Measurements from ENCODE around the gene EIPR1. TPM values are rescaled to one million over a fixed set of nuclear protein-coding genes. Genes with fewer than 3 reads are reported as not detected.

The EIPR1 gene
- total RNA-seq, 1 experiment from 2014 or later, result 33.7 TPM

GRCh38 chr2:3248754-3249475 is 128.7 kb downstream of the EIPR1 start:
- no peak for DNase-seq (ENCODE audit: low spot score)

GRCh38 chr2:3246928-3247714 is 130.5 kb downstream of the EIPR1 start:
- no peak for DNase-seq (ENCODE audit: low spot score)

DNA sequence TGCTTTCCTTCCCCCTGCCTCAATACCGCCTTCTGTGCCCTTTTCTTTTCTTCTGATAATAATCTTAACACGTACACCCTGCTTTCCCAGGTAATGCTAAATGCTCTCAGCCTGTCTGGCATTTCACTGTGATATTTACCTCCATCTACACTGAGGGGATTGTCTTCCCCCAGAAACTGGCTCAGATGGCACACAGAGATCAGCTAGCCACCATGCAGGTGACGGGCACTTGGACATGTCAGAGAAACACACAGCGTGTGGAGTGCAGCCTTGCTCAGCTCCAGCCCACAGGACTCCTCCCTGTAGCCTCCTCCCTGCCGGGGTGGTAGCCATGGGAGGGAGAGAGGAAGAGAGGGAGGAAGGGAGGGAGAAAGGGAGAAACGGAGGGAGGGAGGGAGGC is 131.2 kb downstream of the EIPR1 start:
- DNase-seq (ENCODE audit: low spot score), result no peak

DNA sequence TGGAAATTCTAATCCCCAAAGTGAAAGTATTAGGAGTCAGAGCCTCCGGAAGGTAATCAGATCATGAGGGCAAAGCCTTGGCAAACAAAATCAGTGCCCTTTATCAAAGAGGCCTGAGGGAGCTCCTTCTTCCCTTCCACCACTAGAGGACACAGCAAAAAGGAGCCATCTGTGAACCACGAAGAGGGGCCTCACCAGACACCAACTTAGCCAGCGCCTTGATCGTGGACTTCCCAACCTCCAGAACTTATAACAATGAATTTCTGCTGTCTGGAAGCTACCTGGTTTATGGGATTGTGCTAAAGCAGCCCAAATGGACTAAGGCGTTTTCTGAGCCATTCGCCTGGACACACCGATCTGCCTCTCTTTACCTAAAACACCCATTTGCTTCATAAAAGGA is 133.1 kb downstream of the EIPR1 start:
- no peak for DNase-seq (ENCODE audit: low spot score)

DNA sequence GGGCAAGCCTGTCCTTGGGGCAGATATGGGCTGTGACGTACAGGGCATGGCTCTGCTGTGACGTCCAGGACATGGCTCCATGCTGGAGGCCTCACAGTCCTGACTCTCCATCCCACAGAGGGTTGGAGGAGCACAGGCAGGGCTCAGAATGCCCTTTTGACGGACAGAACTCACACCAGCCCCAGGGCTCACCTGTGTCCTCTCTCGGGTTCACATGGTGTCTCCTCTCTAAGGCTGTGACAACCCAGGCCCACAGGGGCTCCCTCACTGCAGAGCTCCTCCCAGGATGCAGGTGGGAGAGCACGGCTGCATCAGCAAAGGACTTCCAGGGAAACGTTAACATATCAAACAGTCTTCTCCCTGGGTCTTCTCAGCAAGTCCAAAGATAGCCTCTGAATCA is 133.8 kb downstream of the EIPR1 start:
- DNase-seq (ENCODE audit: low spot score), result no peak

DNA sequence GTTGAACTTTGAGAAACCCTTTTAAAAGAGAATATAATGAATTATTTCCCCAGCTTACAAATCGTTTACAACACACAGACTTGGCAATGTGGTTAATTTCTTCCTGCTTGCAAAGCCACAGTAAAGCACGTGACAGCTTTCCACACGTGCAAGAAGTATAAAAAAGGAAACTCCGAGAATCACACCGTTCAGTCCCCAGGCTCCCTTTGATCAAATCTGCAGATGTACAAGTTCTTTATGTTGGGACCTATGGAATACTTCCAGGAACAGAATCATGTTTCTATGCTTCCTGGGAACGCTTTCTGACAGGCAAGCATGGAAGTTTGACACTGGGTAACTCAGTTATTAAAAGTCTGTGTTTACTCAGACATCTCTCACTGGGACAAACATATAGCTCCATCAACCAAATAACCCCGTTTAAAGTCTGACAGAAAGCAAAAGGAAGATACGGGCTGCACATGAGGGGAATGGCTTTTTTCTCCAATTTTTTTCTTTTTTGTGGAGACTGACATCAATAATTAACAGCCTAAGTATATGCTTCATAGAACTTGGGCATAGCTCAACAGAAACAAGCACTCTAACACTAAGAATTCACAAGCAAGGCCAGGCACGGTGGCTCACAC is 134.8 kb downstream of the EIPR1 start:
- DNase-seq (ENCODE audit: low spot score), result no peak

GRCh38 chr2:3241971-3242746 is 135.5 kb downstream of the EIPR1 start:
- DNase-seq (ENCODE audit: low spot score), result no peak

DNA sequence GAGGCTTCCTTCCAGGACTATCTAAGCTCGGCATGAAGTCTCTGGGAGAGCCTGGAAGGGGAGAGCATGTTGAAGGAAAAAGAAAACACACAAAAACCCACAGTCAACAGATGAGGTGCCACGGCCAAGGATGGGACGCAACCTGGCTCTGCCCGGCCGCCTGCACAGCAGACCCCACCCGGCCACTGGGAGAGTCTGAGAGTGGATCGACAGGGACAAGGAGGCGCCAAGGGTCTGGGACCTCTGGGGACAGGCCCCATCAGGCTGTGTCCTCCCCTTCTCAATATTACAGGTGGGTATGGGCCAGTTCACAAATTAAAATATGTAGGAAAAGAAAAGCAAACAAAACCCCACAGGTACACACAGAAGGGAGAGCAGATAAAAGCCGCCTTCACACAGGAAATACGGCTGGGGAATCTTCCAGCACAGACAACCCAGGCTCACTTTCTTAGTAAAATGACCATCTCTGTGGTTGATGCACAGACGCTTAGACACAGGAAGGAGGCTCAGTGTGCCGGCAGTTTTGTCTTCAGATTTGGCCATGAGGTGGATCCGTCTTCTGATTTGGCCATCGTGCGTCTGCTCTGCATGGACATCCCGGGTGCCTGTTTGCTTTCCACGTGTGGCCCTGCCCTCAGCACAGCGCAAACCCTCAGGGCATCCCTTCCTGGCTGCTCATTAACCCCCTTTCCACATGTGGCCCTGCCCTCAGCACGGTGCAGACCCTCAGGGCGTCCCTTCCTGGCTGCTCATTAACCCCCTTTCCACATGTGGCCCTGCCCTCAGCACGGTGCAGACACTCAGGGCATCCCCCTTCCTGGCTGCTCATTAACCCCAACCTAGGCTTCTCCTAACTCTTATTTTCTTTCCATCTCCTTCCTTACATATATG is 138.4 kb downstream of the EIPR1 start:
- DNase-seq (ENCODE audit: low spot score), result no peak

- no peak for DNase-seq (ENCODE audit: low spot score)
Observed at GRCh38 chr2:3236300-3237045, 141.1 kb downstream of the EIPR1 start.

DNA sequence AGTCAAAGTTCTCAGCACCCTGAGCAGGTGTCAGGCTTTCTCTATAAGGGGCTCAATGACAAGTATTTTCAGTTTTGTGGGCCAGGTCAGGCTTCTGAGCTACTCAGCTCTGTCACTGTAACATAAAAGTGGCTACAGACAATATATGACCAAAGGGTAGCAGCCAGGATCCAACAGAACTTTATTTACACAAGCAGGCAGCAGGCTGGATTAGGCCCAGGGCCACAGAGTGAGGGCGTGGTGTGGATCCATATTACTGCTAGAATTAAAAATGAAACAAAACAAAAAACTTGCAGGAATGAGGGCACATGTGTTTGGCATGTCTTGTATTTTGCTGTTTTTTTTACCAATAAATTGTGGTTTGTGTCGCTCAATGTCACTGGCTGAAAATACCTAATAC is 143.7 kb downstream of the EIPR1 start:
- DNase-seq (ENCODE audit: low spot score), result no peak

- DNase-seq (ENCODE audit: low spot score), result no peak
Observed at GRCh38 chr2:3229221-3229620, 148.4 kb downstream of the EIPR1 start.

DNA sequence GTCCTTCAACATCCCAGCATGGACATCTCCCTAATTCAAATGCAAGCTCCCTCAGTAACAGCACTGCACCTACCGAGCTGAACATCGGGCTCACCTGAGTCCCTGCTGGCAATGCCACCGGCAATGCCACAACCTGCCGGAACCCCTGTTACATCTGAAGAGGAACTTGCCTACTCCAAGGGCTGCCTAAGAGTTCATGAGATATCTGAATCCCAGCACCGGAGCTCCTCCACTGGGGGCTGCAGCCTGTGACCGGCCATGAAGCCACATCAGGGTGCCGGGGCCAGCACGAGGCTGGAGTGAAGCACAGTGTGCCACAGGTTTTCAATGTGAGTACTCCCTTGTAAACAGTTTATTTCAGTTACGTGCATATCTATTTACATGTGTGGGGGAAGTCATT is 152.9 kb downstream of the EIPR1 start:
- no peak for DNase-seq (ENCODE audit: low spot score)

DNA sequence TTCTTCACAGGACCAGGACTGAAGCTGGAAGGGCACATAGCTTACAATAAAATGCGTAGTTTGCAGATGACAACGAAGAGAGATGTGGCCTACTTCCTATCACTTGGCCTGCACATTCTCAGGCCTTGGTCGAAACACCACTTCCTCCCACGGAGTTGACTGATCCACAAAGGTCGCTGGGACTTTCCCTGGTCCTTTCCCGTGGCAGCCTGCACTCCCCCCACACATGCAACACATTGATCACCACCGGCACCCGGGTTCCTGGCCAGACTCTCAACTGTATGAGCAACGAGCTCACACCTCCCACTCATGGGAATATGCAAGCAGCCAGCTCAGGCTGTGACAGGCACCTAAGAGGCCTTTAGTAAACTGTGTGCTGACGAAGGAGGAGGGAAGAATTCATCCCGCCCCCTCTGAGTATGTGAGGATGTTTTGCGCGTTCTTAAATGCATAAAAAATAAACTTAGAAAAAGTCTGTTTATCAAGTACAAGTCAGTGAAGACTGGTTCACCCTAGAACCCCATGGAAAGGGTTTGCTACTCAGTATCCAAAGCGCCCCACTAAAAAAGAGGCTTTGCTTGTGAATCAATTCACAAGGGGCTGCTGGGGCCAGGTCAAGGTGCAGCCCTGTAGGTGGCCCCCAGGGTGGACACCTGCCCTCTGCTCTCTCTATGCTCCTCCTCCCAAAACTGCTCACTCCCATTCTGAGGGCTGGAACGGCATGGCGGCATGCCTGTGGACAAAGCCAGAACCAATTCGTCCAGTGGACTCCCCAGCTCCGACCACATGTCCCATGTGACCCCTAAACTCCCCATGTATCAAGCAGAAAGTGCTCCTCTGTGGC is 154.3 kb downstream of the EIPR1 start:
- no peak for DNase-seq (ENCODE audit: low spot score)

DNA sequence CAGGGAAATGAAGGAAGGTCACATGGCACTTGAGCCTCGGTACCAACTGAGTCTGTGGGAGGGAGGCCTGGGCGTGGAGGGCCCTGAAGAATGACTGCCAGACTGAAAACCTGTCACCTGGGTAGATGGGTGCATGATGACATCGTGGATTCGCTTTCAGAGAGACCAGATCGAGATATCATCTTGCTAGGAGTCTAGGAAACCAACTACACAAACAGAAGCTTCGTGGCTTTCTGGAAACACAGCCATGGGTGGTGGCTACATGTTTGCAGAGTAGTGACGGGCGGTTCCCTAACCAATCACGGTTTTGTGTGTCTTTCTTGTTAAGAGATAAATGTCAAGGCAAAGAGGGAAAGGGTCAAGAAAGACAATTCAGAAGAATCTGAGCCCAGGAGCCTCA is 155.0 kb downstream of the EIPR1 start:
- no peak for DNase-seq (ENCODE audit: low spot score)

GRCh38 chr2:3219536-3219935 is 158.1 kb downstream of the EIPR1 start:
- no peak for DNase-seq (ENCODE audit: low spot score)

GRCh38 chr2:3217646-3218045 is 160.0 kb downstream of the EIPR1 start:
- no peak for DNase-seq (ENCODE audit: low spot score)

DNA sequence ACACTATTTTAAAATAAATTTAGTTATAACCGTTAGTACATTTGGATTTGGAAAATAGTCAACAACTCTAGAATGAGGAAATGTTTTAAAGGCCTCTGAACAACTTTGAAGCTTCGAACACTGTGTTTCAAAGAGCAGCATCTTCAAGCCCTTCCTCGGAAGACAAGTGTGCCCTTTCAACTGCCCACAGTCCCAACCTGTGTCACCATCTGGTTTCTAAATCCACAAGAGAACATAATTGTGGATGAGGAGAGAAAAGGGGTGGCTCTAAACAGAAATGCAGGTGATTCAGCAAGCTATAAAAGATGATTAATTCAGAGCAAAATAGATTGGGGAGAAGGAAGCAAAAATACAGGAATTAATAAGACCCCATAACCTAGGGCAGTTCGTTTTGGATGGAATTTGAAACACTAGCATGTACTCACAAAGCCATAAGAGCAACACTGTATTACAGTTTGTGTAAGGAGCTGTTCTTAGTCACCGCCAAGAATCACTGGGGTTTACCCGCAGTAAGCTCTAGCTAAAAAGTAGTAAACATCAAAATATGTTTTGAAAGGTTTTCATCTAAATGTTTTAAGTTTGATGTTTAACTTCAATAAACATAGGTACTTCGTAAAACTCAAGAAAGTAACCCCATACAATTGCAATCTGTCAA is 160.7 kb downstream of the EIPR1 start:
- DNase-seq (ENCODE audit: low spot score), result no peak

- DNase-seq (ENCODE audit: low spot score), result no peak
Observed at GRCh38 chr2:3214806-3215404, 162.7 kb downstream of the EIPR1 start.
